K562 (cell line): ENCODE data around the gene TM9SF3. TPM values are rescaled to one million over a fixed set of nuclear protein-coding genes. Genes with fewer than 3 reads are reported as not detected.

Experiments used
- ASH1L ChIP-seq: fragments of 450-650 bp; IDR thresholded peaks from 2 replicates; pipeline ENCODE4 v1.6.1; 2018; ENCODE audit warnings: borderline replicate concordance, mild to moderate bottlenecking, low read depth; ENCODE audit not compliant: partially characterized antibody
- BACH1 ChIP-seq: fragments of 200-800 bp; sonication (Bioruptor generic); IDR thresholded peaks from 2 replicates; pipeline ENCODE4 v1.6.1; 2016; ENCODE audit warnings: missing genetic modification characterization, missing compliant biosample characterization
- CBFA2T3 ChIP-seq: fragments of 450-650 bp; IDR thresholded peaks from 2 replicates; pipeline ENCODE4 v1.6.1; 2017
- DPF2 ChIP-seq: fragments of 450-650 bp; IDR thresholded peaks from 2 replicates; pipeline ENCODE4 v1.6.1; 2016
- EHMT2 ChIP-seq: fragments of 450-650 bp; IDR thresholded peaks from 2 replicates; pipeline ENCODE4 v1.6.1; 2018; ENCODE audit warnings: antibody characterized with exemption
- ETV5 ChIP-seq: sonication (generic); formaldehyde crosslinking; IDR thresholded peaks from 2 replicates; pipeline ENCODE4 v1.4.0; 2020; ENCODE audit warnings: low read depth, mild to moderate bottlenecking, missing genetic modification reagents
- FOXK1 ChIP-seq: sonication (generic); formaldehyde crosslinking; IDR thresholded peaks from 2 replicates; pipeline ENCODE4 v1.8.0; 2022; ENCODE audit warnings: missing genetic modification reagents, mild to moderate bottlenecking, borderline replicate concordance
- FOXP1 ChIP-seq: sonication (generic); formaldehyde crosslinking; IDR thresholded peaks from 2 replicates; pipeline ENCODE4 v1.8.0; 2022; ENCODE audit warnings: mild to moderate bottlenecking, missing genetic modification reagents
- GTF2E2 ChIP-seq: fragments of 200-800 bp; sonication (Bioruptor generic); IDR thresholded peaks from 2 replicates; pipeline ENCODE4 v1.6.1; 2016; ENCODE audit warnings: missing genetic modification characterization, missing compliant biosample characterization
- HDAC2 ChIP-seq: fragments of 450-650 bp; IDR thresholded peaks from 2 replicates; pipeline ENCODE4 v1.6.1; 2016; ENCODE audit warnings: mild to moderate bottlenecking
- ILK ChIP-seq: fragments of 450-650 bp; IDR thresholded peaks from 2 replicates; pipeline ENCODE4 v1.6.1; 2016; ENCODE audit warnings: missing genetic modification characterization, low read depth, mild to moderate bottlenecking, missing compliant biosample characterization, moderate library complexity, borderline replicate concordance
- MIER1 ChIP-seq: fragments of 450-650 bp; IDR thresholded peaks from 2 replicates; pipeline ENCODE4 v1.6.1; 2016; ENCODE audit warnings: antibody characterized with exemption, mild to moderate bottlenecking, low read depth
- NR4A1 ChIP-seq, 2 experiments: fragments of 250-450 bp in 1 of 2; fragments of 450-650 bp in 1 of 2; sonication (Bioruptor Pico) in 1 of 2; IDR thresholded peaks; 2 replicates each; pipeline versions ENCODE4 v1.4.0 to v1.6.1; 2016 to 2020; ENCODE audit warnings: mild to moderate bottlenecking in 2 of 2, missing compliant biosample characterization in 1 of 2, missing genetic modification characterization in 1 of 2, moderate library complexity in 1 of 2
- POLR2AphosphoS2 ChIP-seq: IDR thresholded peaks from 2 replicates; pipeline ENCODE4 v1.6.1; 2012; ENCODE audit warnings: low read length, improper control_type of control experiment
- SPI1 ChIP-seq: IDR thresholded peaks from 2 replicates; pipeline ENCODE4 v1.6.1; 2011; ENCODE audit warnings: low read depth, low read length, control low read depth, borderline replicate concordance
- STAT5A ChIP-seq: IDR thresholded peaks from 2 replicates; pipeline ENCODE4 v1.6.1; 2012; ENCODE audit warnings: low read length, inconsistent platforms, borderline replicate concordance
- TAF7 ChIP-seq: fragments of 450-650 bp; IDR thresholded peaks from 2 replicates; pipeline ENCODE4 v1.6.1; 2016; ENCODE audit warnings: missing genetic modification characterization, missing compliant biosample characterization
- TRIM24 ChIP-seq, 2 experiments: fragments of 450-650 bp; IDR thresholded peaks; 2 replicates each; pipeline ENCODE4 v1.6.1; 2016
- ZBTB1 ChIP-seq: sonication (generic); formaldehyde crosslinking; IDR thresholded peaks from 2 replicates; pipeline ENCODE4 v1.8.1; 2023; ENCODE audit warnings: missing genetic modification reagents, low read depth, mild to moderate bottlenecking, borderline replicate concordance
- ZNF217 ChIP-seq: sonication (generic); formaldehyde crosslinking; IDR thresholded peaks from 2 replicates; pipeline ENCODE4 v1.8.0; 2022; ENCODE audit warnings: mild to moderate bottlenecking, missing genetic modification reagents
- ZNF232 ChIP-seq: sonication (generic); formaldehyde crosslinking; IDR thresholded peaks from 2 replicates; pipeline ENCODE4 v1.8.0; 2022; ENCODE audit warnings: mild to moderate bottlenecking, missing genetic modification reagents
- ZNF764 ChIP-seq: fragments of 250-450 bp; sonication (Bioruptor Pico); IDR thresholded peaks from 2 replicates; pipeline ENCODE4 v1.4.0; 2020; ENCODE audit warnings: low read depth, mild to moderate bottlenecking, moderate library complexity
- ZNF785 ChIP-seq: fragments of 250-450 bp; sonication (Bioruptor Pico); IDR thresholded peaks from 2 replicates; pipeline ENCODE4 v1.4.0; 2020; ENCODE audit warnings: mild to moderate bottlenecking
- polyA plus RNA-seq, 8 experiments: library from polyadenylated mRNA; depleted of rRNA in 4 of 8; stranded (reverse) in 5 of 8; unstranded in 3 of 8; fragments of >200 nt; fragmentation: Nextera tagmentation in 2 of 8; fragmentation: Illumina TruSeq in 1 of 8; extraction: Ambion mirVana in 2 of 8; extraction: Trizol in 1 of 8; gene quantifications; 2 replicates each; pipeline versions ENCODE4 v1.2.1 to v1.2.3, GENCODE V29; 2011 to 2014; ENCODE audit warnings: inconsistent platforms in 1 of 8, missing spikeins in 1 of 8
- total RNA-seq, 7 experiments: library from RNA; depleted of rRNA in 6 of 7; stranded (reverse); fragments of >200 nt in 6 of 7; fragmentation: Illumina TruSeq in 2 of 7; extraction: Trizol in 2 of 7; gene quantifications; 2 replicates each; pipeline versions ENCODE4 v1.2.1 to v1.2.3, GENCODE V29; 2011 to 2021; ENCODE audit warnings: low replicate concordance in 1 of 7
- TF ChIP-seq, protein P1 (sequence below): IDR thresholded peaks from 3 replicates; pipeline ENCODE4 v1.6.1; 2011; ENCODE audit warnings: borderline replicate concordance, mild to moderate bottlenecking; ENCODE audit not compliant: insufficient read length, insufficient read depth
- TF ChIP-seq, protein P2 (sequence below): sonication (generic); formaldehyde crosslinking; IDR thresholded peaks from 2 replicates; pipeline ENCODE4 v1.8.0; 2022; ENCODE audit warnings: mild to moderate bottlenecking, missing genetic modification reagents
- TF ChIP-seq, protein P3 (sequence below): fragments of 450-650 bp; formaldehyde crosslinking; IDR thresholded peaks from 2 replicates; pipeline ENCODE4 v1.4.0; 2022; ENCODE audit warnings: missing genetic modification characterization

Gene TM9SF3
- total and polyA plus RNA-seq, 9 of the 15 experiments (the other 6 are each of a cell fraction or from before 2014, with no cell fraction given), result 16.1 to 63.1 (median 34.9) TPM

DNA sequence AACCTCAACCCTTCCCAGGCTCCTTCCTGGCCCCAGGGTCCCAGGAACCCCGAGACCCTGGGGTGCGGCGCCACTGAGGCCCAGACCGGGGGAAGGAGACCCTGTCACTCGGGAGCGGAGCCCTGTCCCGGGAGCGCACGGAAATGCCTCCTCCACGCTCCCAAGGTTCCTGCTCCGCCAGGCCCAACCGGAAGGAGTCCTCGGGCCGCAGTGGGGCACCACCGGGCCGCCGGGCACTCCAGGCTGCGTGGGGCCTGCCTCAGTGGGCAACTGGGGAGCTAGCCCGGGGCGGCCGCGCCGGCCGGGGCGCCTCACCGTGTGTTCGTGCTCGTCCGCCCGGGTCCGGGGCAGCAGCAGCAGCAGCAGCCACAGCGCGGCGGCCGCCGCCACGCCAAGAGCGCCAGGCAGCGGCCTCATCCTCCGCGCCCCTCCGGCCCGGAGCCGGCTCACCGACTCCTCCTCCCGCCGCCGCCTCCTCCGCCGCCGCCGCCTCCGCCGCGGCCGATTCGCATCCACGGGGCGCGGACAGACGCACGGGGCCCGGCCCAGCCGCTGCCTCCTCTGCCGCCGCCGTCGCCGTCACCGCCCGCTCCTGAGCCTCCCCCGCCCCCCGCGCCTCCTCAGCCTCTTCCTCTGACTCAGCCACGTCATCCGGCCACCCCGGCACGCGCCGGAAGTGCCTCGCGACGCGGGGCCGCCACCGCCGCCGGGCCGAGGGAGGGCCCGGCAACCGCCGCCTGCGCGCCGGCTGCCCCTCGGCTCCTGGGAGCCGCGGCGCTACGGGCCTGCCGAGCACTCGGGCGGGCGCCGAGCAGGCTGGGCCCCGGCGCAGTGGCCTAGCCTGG is at the start of gene TM9SF3 (continued):
- TF ChIP-seq TRIM24 (IDR thresholded peaks at IDR 0.05) (peak in 1 of 2 experiments; percentile 80; a peak in 2 of 4 replicates), EHMT2 (no peak), POLR2AphosphoS2 (no peak), ZBTB1 (CRISPR knock-in tag) (peak; percentile 26; the same call in 1 of the 2 replicates), FOXK1 (CRISPR knock-in tag) (no peak), ILK (tag) (no peak), ZNF785 (CRISPR knock-in tag) (no peak), ZNF217 (no peak), NR4A1 (CRISPR knock-in tag; IDR thresholded peaks at IDR 0.05) (no peak), NR4A1 (tag; IDR thresholded peaks at IDR 0.05) (no peak), GTF2E2 (tag) (peak; percentile 62; the same call in 1 of the 2 replicates), ASH1L (no peak), DPF2 (no peak), CBFA2T3 (no peak), ETV5 (peak; percentile 42; the same call in 1 of the 2 replicates), ZNF232 (CRISPR knock-in tag) (no peak), HDAC2 (no peak; the same call in 1 of the 2 replicates), ZNF764 (CRISPR knock-in tag) (no peak), STAT5A (no peak), MIER1 (no peak), FOXP1 (CRISPR knock-in tag) (0 out of 2 replicates have a peak, but pooled peaks have one; percentile 42), TAF7 (tag) (no peak), SPI1 (no peak), BACH1 (tag) (no peak)
- TF ChIP-seq, protein P1, sequence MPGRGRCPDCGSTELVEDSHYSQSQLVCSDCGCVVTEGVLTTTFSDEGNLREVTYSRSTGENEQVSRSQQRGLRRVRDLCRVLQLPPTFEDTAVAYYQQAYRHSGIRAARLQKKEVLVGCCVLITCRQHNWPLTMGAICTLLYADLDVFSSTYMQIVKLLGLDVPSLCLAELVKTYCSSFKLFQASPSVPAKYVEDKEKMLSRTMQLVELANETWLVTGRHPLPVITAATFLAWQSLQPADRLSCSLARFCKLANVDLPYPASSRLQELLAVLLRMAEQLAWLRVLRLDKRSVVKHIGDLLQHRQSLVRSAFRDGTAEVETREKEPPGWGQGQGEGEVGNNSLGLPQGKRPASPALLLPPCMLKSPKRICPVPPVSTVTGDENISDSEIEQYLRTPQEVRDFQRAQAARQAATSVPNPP, result no peak
- TF ChIP-seq, protein P2, sequence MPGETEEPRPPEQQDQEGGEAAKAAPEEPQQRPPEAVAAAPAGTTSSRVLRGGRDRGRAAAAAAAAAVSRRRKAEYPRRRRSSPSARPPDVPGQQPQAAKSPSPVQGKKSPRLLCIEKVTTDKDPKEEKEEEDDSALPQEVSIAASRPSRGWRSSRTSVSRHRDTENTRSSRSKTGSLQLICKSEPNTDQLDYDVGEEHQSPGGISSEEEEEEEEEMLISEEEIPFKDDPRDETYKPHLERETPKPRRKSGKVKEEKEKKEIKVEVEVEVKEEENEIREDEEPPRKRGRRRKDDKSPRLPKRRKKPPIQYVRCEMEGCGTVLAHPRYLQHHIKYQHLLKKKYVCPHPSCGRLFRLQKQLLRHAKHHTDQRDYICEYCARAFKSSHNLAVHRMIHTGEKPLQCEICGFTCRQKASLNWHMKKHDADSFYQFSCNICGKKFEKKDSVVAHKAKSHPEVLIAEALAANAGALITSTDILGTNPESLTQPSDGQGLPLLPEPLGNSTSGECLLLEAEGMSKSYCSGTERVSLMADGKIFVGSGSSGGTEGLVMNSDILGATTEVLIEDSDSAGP (CRISPR knock-in tag), result no peak; the same call in 1 of the 2 replicates
- TF ChIP-seq, protein P3, sequence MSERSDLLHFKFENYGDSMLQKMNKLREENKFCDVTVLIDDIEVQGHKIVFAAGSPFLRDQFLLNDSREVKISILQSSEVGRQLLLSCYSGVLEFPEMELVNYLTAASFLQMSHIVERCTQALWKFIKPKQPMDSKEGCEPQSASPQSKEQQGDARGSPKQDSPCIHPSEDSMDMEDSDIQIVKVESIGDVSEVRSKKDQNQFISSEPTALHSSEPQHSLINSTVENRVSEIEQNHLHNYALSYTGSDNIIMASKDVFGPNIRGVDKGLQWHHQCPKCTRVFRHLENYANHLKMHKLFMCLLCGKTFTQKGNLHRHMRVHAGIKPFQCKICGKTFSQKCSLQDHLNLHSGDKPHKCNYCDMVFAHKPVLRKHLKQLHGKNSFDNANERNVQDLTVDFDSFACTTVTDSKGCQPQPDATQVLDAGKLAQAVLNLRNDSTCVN (CRISPR knock-in tag), result no peak
